Duodenal mucosa (tissue), 2 donors: ENCODE results near the gene MAML2.
"Not testable (repeated sequence)": the region's sequence is repeated elsewhere in the genome, so short reads cannot be mapped to it uniquely, and the experiment has no call there.

Experiments
- H3K27ac ChIP-seq: one replicate; pipeline ENCODE4 v1.7.0; 2013; ENCODE audit warnings: low read depth, low read length
- H3K27me3 ChIP-seq, 2 donors: one replicate each; pipeline ENCODE4 v1.7.0; 2013; ENCODE audit warnings: low read length in 2 of 2, control low read depth in 1 of 2; ENCODE audit not compliant: insufficient read depth in 2 of 2, control insufficient read depth in 1 of 2
- H3K36me3 ChIP-seq, 2 donors: one replicate each; pipeline ENCODE4 v1.7.0; 2013; ENCODE audit warnings: low read length in 2 of 2, control low read depth in 1 of 2; ENCODE audit not compliant: insufficient read depth in 2 of 2, control insufficient read depth in 1 of 2
- H3K4me1 ChIP-seq, 2 donors: one replicate each; pipeline ENCODE4 v1.7.0; 2013; ENCODE audit warnings: low read length in 2 of 2, control low read depth in 1 of 2; ENCODE audit not compliant: insufficient read depth in 2 of 2, control insufficient read depth in 1 of 2
- H3K4me3 ChIP-seq, 2 donors: one replicate each; pipeline ENCODE4 v1.7.0; 2013; ENCODE audit warnings: low read length in 2 of 2, low read depth in 1 of 2
- H3K9ac ChIP-seq, 2 donors: one replicate each; pipeline ENCODE4 v1.7.0; 2013; ENCODE audit warnings: low read length in 2 of 2, low read depth in 1 of 2
- H3K9me3 ChIP-seq, 2 donors: one replicate each; pipeline ENCODE4 v1.7.0; 2013; ENCODE audit warnings: low read length in 2 of 2, control low read depth in 1 of 2; ENCODE audit not compliant: control insufficient read depth in 1 of 2

The MAML2 gene

GRCh38 chr11:96275801-96276594 lies 67.0 kb downstream of the MAML2 start:
- H3K9ac ChIP-seq = no peak overlapping the region
- H3K4me3 ChIP-seq = no peak overlapping the region

GRCh38 chr11:96273507-96273906 lies 69.5 kb downstream of the MAML2 start:
- Histone ChIP-seq H3K36me3 (no peaks in the 10 kb centered on the region), H3K27ac (no peak overlapping the region), H3K4me3 (no peak overlapping the region), H3K4me1 (peaks cover 5 to 12% of the 10 kb centered on the region in 2 donors), H3K27me3 (no peaks in the 10 kb centered on the region), H3K9ac (no peak overlapping the region), H3K9me3 (no peaks in the 10 kb centered on the region)

More at GRCh38 chr11:96275801-96276594, 67.0 kb downstream of the MAML2 start:
- H3K27me3 ChIP-seq = no peaks in the 10 kb centered on the region
- no peak overlapping the region for H3K27ac ChIP-seq
- H3K36me3 ChIP-seq = no peaks in the 10 kb centered on the region
- H3K4me1 ChIP-seq = peaks cover 12 to 14% of the 10 kb centered on the region in 2 donors
- no peaks in the 10 kb centered on the region for H3K9me3 ChIP-seq

DNA sequence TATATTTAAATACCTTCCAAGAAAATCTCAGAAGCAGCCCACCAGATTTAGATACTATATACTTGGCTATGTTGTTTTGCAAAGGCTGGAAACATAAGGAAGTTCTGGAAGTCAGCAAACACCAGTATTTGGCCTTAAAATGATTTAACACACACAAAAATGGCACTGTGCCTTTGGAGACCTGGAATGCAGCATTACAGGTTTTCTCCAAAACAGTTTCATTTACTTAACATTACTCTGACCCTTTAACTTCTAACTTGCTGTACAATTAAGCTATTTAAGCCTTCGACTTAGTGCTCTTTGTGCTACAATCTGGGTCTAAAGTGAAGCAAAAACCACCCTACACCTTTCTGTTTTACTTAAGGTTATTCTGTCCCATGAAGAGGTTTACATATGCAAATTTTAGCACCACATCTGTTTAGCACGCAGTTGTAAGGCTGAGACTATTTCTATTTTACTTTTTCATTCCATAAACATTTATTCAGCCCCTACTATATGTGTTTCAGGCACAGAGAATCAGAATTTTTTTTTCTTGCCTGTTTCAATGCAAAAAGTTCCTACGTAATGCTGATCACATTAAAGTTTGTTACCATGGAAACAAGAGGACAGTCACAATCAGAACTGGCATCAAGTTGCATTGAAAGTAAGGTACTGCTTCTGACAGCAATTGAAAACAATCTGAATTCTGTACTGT lies 70.3 kb downstream of the MAML2 start:
- H3K4me3 ChIP-seq = no peak overlapping the region
- no peaks in the 10 kb centered on the region for H3K27me3 ChIP-seq
- H3K27ac ChIP-seq = no peak overlapping the region
- H3K36me3 ChIP-seq = no peaks in the 10 kb centered on the region
- no peaks in the 10 kb centered on the region for H3K9me3 ChIP-seq
- H3K9ac ChIP-seq = no peak overlapping the region
- H3K4me1 ChIP-seq = peaks cover 6 to 11% of the 10 kb centered on the region in 2 donors

DNA sequence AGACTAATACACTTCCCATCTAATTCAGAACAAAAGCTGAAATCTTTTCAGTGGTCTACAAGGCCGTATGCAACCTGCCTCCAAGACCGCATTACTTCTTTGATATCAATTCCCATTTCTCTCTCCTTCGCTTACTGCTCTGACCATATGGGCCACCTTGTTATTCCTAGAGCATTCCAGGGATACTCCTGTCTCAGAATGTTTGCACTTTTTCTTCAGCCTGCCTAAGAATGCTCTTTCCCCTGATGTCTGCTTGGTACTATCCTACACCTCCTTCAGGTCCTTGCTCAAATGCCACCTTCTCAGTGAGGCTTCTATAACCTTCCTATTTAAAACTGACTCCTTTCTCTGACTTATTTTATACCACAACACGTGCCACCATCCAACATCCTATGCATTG lies 71.2 kb downstream of the MAML2 start:
- no peaks in the 10 kb centered on the region for H3K9me3 ChIP-seq
- no peak overlapping the region for H3K9ac ChIP-seq

DNA sequence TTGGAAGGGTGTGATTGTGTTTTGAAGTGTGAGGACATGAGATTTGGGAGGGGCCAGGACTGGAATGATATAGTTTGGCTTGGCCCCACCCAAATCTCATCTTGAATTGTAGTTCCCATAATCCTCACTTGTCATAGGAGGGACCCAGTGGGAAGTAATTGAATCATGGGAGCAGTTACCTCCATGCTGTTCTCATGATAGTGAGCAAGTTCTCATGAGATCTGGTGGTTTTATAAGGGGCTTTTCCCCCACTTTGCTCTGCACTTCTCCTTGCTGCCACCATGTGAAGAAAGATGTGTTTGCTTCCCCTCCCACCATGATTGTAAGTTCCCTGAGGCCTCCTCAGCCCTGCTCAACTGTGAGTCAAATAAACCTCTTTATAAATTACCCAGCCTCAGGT lies 71.6 kb downstream of the MAML2 start:
- H3K4me3 ChIP-seq, H3K9me3 ChIP-seq, H3K27me3 ChIP-seq, H3K9ac ChIP-seq, H3K36me3 ChIP-seq, H3K27ac ChIP-seq: not testable (repeated sequence)
- peaks cover 13 to 19% of the 10 kb centered on the region in 2 donors for H3K4me1 ChIP-seq

More for the DNA sequence above, 71.2 kb downstream of the MAML2 start:
- Histone ChIP-seq H3K36me3 (no peaks in the 10 kb centered on the region), H3K4me1 (peaks cover 13 to 19% of the 10 kb centered on the region in 2 donors), H3K27ac (no peak overlapping the region), H3K4me3 (no peak overlapping the region), H3K27me3 (no peaks in the 10 kb centered on the region)

- H3K9me3 ChIP-seq, H3K9ac ChIP-seq, H3K4me3 ChIP-seq, H3K36me3 ChIP-seq, H3K27me3 ChIP-seq, H3K27ac ChIP-seq: not testable (repeated sequence)
- peaks cover 13 to 24% of the 10 kb centered on the region in 2 donors for H3K4me1 ChIP-seq
These were observed 74.5 kb downstream of the MAML2 start for GRCh38 chr11:96268527-96268926.

DNA sequence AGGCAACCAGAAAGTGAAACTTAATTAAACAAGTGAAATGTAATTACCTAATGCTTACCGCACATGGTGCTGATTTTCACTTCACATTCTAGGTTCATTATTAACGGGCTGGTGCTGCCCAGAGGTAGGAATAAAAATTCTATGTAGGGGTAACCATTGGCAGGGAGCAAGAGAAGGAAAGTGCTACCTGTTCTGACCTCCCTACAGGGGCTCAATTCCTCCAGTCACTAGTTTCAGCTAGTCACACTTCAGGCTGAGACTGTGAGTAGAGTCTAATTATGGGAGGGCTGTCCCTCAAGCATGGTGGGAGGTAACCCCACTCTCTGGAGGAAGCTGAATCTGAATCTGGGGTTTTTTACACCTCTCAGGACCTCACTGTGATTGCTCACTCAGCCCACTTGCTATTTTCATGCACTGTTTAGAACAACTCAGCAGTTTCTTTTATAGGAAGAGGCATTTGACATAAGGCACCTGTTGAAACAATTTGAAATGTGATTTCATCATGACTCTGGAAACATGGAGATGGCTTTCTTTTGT lies 75.4 kb downstream of the MAML2 start:
- no peaks in the 10 kb centered on the region for H3K36me3 ChIP-seq
- H3K4me3 ChIP-seq = peak overlapping the region in 1 of 2 donors; percentile 25
- H3K27ac ChIP-seq = peak overlapping the region; percentile 12

DNA sequence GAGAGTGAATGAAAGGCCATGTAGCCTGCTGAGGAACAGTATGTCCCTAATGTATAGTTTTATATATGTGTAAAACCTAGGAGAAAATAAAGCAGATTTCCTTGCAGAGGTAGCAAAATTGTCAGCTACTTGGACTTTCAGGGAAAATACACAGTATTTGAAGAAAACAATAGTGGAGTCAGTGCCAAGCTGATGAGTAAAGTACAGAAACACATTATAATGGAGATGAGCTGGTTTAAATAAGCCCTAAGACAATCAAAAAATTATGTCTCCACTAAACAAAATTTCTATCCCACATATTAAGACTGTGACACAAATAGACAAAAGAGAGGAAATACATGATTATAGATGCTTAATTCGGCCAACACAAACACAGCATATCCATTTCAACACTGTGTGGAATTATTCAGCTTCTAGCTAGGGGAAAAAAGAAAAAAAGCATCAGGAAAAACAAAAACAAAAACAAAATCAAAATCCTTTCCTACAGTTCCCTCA lies 75.9 kb downstream of the MAML2 start:
- Histone ChIP-seq H3K27me3 (no peaks in the 10 kb centered on the region), H3K27ac (no peak overlapping the region), H3K36me3 (no peaks in the 10 kb centered on the region), H3K9ac (no peak overlapping the region), H3K4me3 (no peak overlapping the region), H3K4me1 (peaks cover 13 to 16% of the 10 kb centered on the region in 2 donors), H3K9me3 (no peaks in the 10 kb centered on the region)

More for the DNA sequence above, 75.4 kb downstream of the MAML2 start:
- H3K27me3 ChIP-seq = no peaks in the 10 kb centered on the region
- H3K9ac ChIP-seq = peak overlapping the region; percentile 20 to 28
- no peaks in the 10 kb centered on the region for H3K9me3 ChIP-seq
- H3K4me1 ChIP-seq = peaks cover 13 to 19% of the 10 kb centered on the region in 2 donors

GRCh38 chr11:96265972-96266371 lies 77.0 kb downstream of the MAML2 start:
- no peak overlapping the region for H3K4me3 ChIP-seq
- no peaks in the 10 kb centered on the region for H3K36me3 ChIP-seq
- H3K27me3 ChIP-seq = no peaks in the 10 kb centered on the region
- peaks cover 13 to 16% of the 10 kb centered on the region in 2 donors for H3K4me1 ChIP-seq
- H3K27ac ChIP-seq = no peak overlapping the region
- no peaks in the 10 kb centered on the region for H3K9me3 ChIP-seq
- no peak overlapping the region for H3K9ac ChIP-seq

DNA sequence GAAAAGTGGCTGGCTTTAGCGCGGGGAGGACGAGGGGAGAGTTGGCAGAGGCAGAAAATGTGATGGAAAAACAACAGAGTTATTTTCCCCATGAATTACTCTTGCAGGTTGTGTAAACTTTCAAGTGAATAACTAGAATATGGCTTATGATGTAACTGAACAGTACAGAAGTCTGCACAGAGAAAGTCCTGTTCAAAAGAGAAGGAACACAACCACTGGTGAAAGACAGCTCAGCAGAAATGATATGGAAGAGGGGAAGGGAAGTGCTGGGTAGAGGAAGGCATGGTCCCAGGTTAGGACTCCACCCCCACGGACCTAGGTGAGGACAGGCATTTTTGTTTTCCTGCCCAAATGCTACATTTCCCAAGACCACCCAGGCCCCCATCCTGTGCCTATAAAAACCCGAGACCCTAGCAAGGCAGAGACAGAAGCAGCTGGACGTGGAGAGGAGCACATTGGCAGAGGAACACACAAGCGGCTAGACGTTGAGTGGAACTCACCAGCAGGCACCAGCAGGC lies 77.7 kb downstream of the MAML2 start:
- H3K9me3 ChIP-seq = no peaks in the 10 kb centered on the region
- no peak overlapping the region for H3K4me3 ChIP-seq
- H3K4me1 ChIP-seq = peaks cover 13 to 18% of the 10 kb centered on the region in 2 donors
- no peak overlapping the region for H3K27ac ChIP-seq
- no peak overlapping the region for H3K9ac ChIP-seq
- no peaks in the 10 kb centered on the region for H3K36me3 ChIP-seq
- no peaks in the 10 kb centered on the region for H3K27me3 ChIP-seq
